Stimulated activated CD4-positive, alpha-beta T cell treated with anti-CD3 and anti-CD28 coated beads, Interleukin-15, amount 100 ng/mL, for 48 hours (primary cell): Measurements from ENCODE around the gene FGF14.

Experiments used
- DNase-seq, 2 donors: peaks; one replicate each; pipeline ENCODE4 v3.0.0-alpha.2; 2020; ENCODE audit warnings: low read depth in 2 of 2

The FGF14 gene

GRCh38 chr13:102310691-102311418 is 91.0 kb downstream of the FGF14 start:
- no peak for DNase-seq

DNA sequence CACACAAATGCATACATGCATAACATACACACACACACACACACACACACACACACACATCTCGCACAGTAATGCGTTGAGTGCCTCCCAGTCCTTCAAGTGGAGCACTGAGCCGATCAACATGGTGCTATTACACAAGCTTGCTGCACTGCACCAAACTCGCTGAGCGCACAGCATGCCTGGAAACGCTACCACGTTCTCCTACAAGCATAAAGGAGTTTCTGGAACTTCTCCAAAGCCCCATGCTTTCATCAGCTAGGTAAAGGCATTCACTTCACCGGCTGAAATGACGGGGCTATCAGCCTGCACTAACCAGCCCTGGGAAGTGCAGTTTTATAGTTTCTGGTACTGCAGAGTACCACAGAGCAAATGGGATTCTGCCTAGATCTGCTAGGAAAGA is 92.7 kb downstream of the FGF14 start:
- DNase-seq: no peak

DNA sequence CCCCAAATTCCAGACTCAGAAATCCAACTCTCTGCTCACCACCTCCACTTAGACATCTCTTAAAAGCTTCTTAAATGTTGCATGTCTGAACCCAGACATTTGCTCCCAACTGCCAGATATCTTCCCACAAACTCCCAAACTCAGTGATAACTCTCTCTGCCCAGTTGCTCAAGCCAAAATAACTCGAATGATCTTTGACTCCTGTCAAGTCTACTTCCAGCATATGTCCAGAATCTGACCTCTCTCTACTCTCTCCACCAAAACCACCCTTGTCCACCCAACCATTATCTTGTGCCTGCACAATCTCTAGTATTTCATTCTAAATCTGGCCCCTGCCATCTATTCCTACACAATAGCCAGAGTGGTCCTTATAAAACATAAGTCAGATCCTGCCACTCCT is 99.3 kb downstream of the FGF14 start:
- DNase-seq: no peak

GRCh38 chr13:102300379-102300778 is 101.5 kb downstream of the FGF14 start:
- no peak for DNase-seq

GRCh38 chr13:102299366-102299765 is 102.5 kb downstream of the FGF14 start:
- no peak for DNase-seq

GRCh38 chr13:102298051-102298450 is 103.8 kb downstream of the FGF14 start:
- no peak for DNase-seq

- no peak for DNase-seq
Observed at GRCh38 chr13:102295316-102296048, 106.4 kb downstream of the FGF14 start.

GRCh38 chr13:102294407-102295018 is 107.3 kb downstream of the FGF14 start:
- no peak for DNase-seq

DNA sequence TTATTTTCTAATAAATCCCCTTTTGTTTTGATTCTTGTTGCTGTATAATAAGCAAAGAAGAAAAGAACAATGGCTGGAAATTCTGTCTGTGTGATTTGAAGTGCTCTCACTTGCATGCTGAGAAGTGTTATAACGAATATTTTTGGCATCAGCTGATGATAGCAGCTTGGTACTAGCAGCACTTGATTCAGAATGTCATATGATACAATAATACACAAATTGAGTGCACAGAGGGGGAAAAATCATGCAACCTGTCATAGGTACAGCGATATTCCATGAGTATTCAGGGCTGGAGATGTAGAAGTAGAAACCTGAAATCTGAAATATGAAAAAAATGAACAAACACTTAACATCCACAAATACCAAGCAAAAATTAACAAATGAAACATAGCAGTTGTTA is 108.1 kb downstream of the FGF14 start:
- no peak for DNase-seq

DNA sequence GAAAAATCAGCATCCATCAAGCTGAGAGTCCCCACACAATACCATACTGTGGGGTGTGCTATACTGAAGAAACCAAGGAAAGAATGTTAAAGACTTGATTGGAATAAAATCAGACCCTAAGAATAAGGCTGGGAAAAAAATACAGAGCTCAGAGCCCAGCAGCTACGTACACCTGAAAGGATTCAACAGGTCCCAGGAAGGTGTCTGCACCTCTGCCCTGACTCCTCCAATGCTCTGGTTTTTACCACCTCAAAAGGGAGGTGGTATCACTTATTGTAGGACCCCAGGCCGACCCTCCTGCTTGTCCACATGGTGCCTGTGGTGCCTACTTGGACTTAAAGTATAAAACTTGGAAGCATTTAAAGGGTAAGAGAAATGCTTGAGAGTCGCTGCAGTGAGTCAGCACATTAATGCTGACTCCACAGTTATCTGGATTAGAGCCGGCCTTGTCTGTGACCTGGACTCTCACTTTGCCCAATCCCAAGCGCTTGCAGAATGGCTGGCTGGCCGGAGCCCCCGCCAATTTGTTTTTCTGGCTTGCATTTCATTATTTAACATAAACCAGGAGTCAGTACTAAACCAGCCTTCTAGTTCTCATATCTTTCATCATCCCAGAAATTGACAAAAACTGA is 110.1 kb downstream of the FGF14 start:
- DNase-seq: no peak

- no peak for DNase-seq
Observed at GRCh38 chr13:102289606-102290005, 112.2 kb downstream of the FGF14 start.

- DNase-seq: no peak
Observed at GRCh38 chr13:102286326-102286725, 115.5 kb downstream of the FGF14 start.

GRCh38 chr13:102280366-102280765 is 121.5 kb downstream of the FGF14 start:
- no peak for DNase-seq

- DNase-seq: no peak
Observed at GRCh38 chr13:102277286-102277685, 124.6 kb downstream of the FGF14 start.

GRCh38 chr13:102276404-102276803 is 125.4 kb downstream of the FGF14 start:
- no peak for DNase-seq

DNA sequence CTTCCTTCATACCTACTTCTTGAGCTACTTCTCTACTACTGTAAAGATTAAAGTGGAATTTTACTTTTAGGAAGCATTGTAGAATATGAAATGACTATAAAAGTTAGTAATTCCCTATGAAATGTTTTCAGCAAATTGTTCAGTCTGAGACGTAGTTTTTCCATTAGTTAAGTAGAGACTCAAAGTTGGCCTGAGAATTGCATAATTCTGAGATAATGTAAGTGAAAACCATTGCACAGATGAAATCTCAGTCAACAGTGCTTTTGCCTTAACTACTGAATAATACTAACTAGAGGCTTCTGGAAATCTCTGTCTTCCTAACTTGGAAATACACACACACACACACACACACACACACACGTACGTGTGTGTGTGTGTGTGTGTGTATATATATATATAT is 125.9 kb downstream of the FGF14 start:
- no peak for DNase-seq

GRCh38 chr13:102273111-102273510 is 128.7 kb downstream of the FGF14 start:
- DNase-seq: no peak

GRCh38 chr13:102267191-102267590 is 134.7 kb downstream of the FGF14 start:
- no peak for DNase-seq

DNA sequence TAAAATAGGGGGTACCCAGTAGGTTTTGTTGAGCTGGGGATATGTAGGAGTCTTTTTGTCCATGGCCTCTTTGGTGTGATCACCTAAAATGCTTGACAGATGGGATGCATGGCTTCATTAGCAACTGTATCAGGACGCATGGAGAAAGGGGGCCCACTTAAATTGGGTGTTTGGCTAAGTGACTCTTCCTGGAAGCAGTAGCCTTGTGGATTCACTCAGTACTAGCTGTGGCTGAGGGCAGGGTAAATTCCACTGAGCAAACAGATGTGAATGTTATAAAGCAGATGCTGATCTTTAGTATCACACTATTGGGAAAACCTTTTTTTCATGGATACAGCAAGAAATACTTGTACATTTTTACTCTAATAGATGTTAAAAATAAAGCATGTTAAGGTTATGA is 140.0 kb downstream of the FGF14 start:
- no peak for DNase-seq

DNA sequence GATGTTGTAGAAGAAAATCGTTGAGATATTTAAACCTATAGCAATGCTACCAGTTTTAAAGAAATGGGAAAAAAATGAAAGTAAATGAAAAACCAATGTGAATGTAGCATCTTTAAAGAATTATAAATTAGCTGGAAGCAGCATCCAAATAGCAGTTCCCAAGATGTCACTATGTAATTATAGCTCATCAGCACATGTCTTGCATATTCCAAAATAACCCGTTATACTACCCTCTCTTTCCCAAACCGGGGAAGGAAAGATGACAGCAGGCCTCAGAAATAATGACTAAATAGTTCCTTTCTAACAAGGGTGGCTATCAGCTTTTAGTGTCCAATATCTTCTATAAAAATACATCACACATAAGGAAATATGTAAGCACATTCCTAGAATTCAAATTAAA is 140.5 kb downstream of the FGF14 start:
- DNase-seq: no peak

DNA sequence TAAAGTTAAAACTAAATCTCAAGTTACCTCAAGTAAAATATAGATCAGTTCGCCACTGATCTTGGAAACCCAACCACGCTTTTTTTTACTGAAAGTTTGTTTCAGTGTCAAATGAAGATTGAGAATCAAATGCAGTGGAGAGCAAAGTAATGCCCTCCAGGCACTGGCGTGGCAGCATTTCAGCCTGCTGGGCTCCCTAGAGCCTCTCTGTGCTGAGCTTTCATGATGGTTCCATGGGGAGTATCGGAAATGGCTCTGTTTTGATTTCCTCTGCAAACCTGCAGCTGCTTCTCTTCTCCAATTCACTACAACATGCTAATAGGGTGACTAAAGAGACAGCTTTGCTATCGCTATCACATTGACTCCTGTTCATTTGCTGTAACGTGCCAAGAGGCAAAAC is 141.6 kb downstream of the FGF14 start:
- no peak for DNase-seq

DNA sequence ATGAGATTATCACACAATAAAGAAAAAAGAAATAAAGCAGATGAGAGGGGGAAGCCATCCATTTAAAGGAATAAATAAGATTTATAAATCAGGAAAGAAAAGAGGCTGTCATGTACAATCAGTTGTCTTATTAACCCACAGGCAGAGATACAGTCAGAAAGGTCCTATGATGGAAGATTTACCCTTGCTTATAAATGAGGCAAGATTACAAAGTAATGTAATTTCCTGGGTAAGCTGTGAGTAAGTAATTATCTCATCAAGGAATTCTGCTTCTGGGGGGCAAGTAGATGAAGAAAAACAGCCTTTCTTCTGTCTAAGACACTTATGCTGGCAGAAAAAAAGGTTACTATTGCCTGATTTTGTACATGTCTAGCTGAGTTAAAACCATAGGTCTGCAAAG is 146.4 kb downstream of the FGF14 start:
- no peak for DNase-seq

- no peak for DNase-seq
Observed at GRCh38 chr13:102251817-102252216, 150.0 kb downstream of the FGF14 start.
